Panc1 (cell line): ENCODE results near the gene SEMA7A. TPM values are rescaled to one million over a fixed set of nuclear protein-coding genes. Genes with fewer than 3 reads are reported as not detected.

Source experiments
- ATAC-seq: fragments of 200-7000 bp; cut with Tn5 transposase; 2 replicates; pipeline ENCODE4 v1.9.1; 2020; ENCODE audit warnings: mild to moderate bottlenecking, moderate library complexity
- BruUV-seq: library from RNA; stranded (reverse); fragments of 400-500 nt; replicated peaks from 2 replicates; lab custom pipeline; 2021; lab: Mats Ljungman, UMichigan
- CTCF ChIA-PET: fragments of 300-600 bp; sonication (Branson Sonifier 250); formaldehyde crosslinking; loops from one replicate; lab custom pipeline; 2022; ENCODE audit warnings: antibody characterized with exemption; lab: Charles Lee
- POLR2A ChIA-PET: fragments of 300-600 bp; sonication (Branson Sonifier 250); formaldehyde crosslinking; loops from one replicate; lab custom pipeline; 2022; ENCODE audit warnings: antibody characterized with exemption; lab: Charles Lee
- DNase-seq: peaks from one replicate; pipeline ENCODE4 v3.0.0-alpha.2; 2010; ENCODE audit warnings: low read depth, low spot score
- H3K27ac ChIP-seq: 2 replicates; pipeline ENCODE4 v1.5.1; 2011; ENCODE audit warnings: mild to moderate bottlenecking, low read length, inconsistent platforms
- H3K27me3 ChIP-seq: fragments of 200-500 bp; sonication (Bioruptor generic); 2 replicates; pipeline ENCODE4 v1.6.0; 2014; ENCODE audit warnings: low read length, inconsistent platforms; ENCODE audit not compliant: control insufficient read depth, insufficient read depth
- H3K36me3 ChIP-seq: fragments of 200-500 bp; sonication (Bioruptor generic); 2 replicates; pipeline ENCODE4 v1.5.1; 2014; ENCODE audit warnings: inconsistent platforms, mild to moderate bottlenecking, low read length, moderate library complexity; ENCODE audit not compliant: control insufficient read depth, insufficient read depth
- H3K4me1 ChIP-seq: 2 replicates; pipeline ENCODE4 v1.5.1; 2011; ENCODE audit warnings: inconsistent platforms, mild to moderate bottlenecking, low read length, moderate library complexity; ENCODE audit not compliant: control insufficient read depth, insufficient read depth
- H3K4me3 ChIP-seq, 2 experiments: 2 replicates each; pipeline ENCODE4 v1.5.1; 2011 to 2012; ENCODE audit warnings: low read depth in 2 of 2, low read length in 2 of 2, mild to moderate bottlenecking in 2 of 2, inconsistent platforms in 1 of 2, moderate library complexity in 1 of 2
- H3K9me3 ChIP-seq: fragments of 200-500 bp; sonication (Bioruptor generic); 2 replicates; pipeline ENCODE4 v1.5.1; 2014; ENCODE audit warnings: low read depth, mild to moderate bottlenecking, inconsistent platforms, low read length, moderate library complexity; ENCODE audit not compliant: control insufficient read depth, insufficient read depth
- CTCF ChIP-seq: fragments of 450-650 bp; IDR thresholded peaks from 2 replicates; pipeline ENCODE4 v1.5.1; 2017; ENCODE audit warnings: mild to moderate bottlenecking
- POLR2AphosphoS5 ChIP-seq: IDR thresholded peaks from 2 replicates; pipeline ENCODE4 v1.6.1; 2012; ENCODE audit warnings: mild to moderate bottlenecking, low read depth, low read length, moderate library complexity
- REST ChIP-seq, 2 experiments: IDR thresholded peaks; 2 replicates each; pipeline ENCODE4 v1.6.1; 2011 to 2012; ENCODE audit warnings: low read depth in 2 of 2, control low read depth in 1 of 2, low read length in 1 of 2, mild to moderate bottlenecking in 1 of 2, moderate library complexity in 1 of 2; ENCODE audit not compliant: insufficient read depth in 1 of 2
- SIN3A ChIP-seq: IDR thresholded peaks from 2 replicates; pipeline ENCODE4 v1.6.1; 2012; ENCODE audit warnings: low read depth, mild to moderate bottlenecking, low read length, moderate library complexity, borderline replicate concordance; ENCODE audit not compliant: insufficient read depth
- TCF7L2 ChIP-seq: IDR thresholded peaks from 2 replicates; pipeline ENCODE4 v1.6.1; 2011; ENCODE audit warnings: mild to moderate bottlenecking, low read depth, low read length, inconsistent platforms
- in situ Hi-C: cut with HindIII; loops from 2 replicates; pipeline ENCODE4 v1.10.0; 2016; ENCODE audit warnings: low sequenced_read_pairs, low pct_unique_long_range_greater_than_20kb
- intact Hi-C: fragments of 100-400 bp; cut with micrococcal nuclease; formaldehyde crosslinking; loops from one replicate; pipeline ENCODE4 v1.10.0; 2022; ENCODE audit not compliant: unreplicated experiment
- total RNA-seq: library from RNA; stranded (reverse); gene quantifications from one replicate; pipeline ENCODE4 v1.2.1, GENCODE V29; 2021; ENCODE audit not compliant: unreplicated experiment

SEMA7A gene
- total RNA-seq, 1 experiment from 2014 or later = 11.2 TPM

- Histone ChIP-seq H3K4me1 (no peaks in the 10 kb centered on the region), H3K36me3 (peaks cover 2% of the 10 kb centered on the region; the same call in 1 of the 2 replicates), H3K4me3 (no peak overlapping the region), H3K27me3 (no peaks in the 10 kb centered on the region), H3K27ac (no peak overlapping the region), H3K9me3 (no peaks in the 10 kb centered on the region)
- POLR2A ChIA-PET = no interaction called here
- ATAC-seq = no peak
- intact Hi-C loops (no loop called here), in situ Hi-C loops (no loop called here)
- TF ChIP-seq REST (IDR thresholded peaks at IDR 0.05; ENCODE audit: insufficient read depth in 1 of 2, low read depth in 2 of 2, low read length in 1 of 2) = no peak
- no peak for TF ChIP-seq POLR2AphosphoS5
- no peak for TF ChIP-seq TCF7L2
- TF ChIP-seq CTCF = no peak
- no peak for TF ChIP-seq SIN3A
- no TSS peak for BruUV-seq
- DNase-seq = no peak
- CTCF ChIA-PET = no interaction called here
These were observed 10.6 kb upstream of the SEMA7A start for GRCh38 chr15:74444106-74445062.

- Histone ChIP-seq H3K36me3 (peaks cover 2% of the 10 kb centered on the region; the same call in 1 of the 2 replicates), H3K27me3 (no peaks in the 10 kb centered on the region), H3K4me1 (no peaks in the 10 kb centered on the region), H3K27ac (no peak overlapping the region), H3K9me3 (no peaks in the 10 kb centered on the region), H3K4me3 (no peak overlapping the region)
- CTCF ChIA-PET = interaction anchor here (0.5 kb wide), 1 partner anchor 433 kb away, joined by 10 read pairs; no protein-coding TSS in a partner anchor
- no peak for DNase-seq
- ATAC-seq = no peak
- BruUV-seq = no TSS peak
- intact Hi-C loops = no loop called here
- TF ChIP-seq POLR2AphosphoS5 (no peak), CTCF (no peak), REST (IDR thresholded peaks at IDR 0.05; ENCODE audit: insufficient read depth in 1 of 2, low read depth in 2 of 2, low read length in 1 of 2) (no peak)
- in situ Hi-C loops = no loop called here
- POLR2A ChIA-PET = no interaction called here
These were observed 9.5 kb upstream of the SEMA7A start for GRCh38 chr15:74443100-74443909.
